Measurements from ENCODE around the gene NDE1. TPM values are rescaled to one million over a fixed set of nuclear protein-coding genes. Genes with fewer than 3 reads are reported as not detected.

NDE1 gene
- total and polyA plus RNA-seq, 2 of the 4 experiments (the other 2 are of a cell fraction), result 22.7 to 29.2 TPM

DNA sequence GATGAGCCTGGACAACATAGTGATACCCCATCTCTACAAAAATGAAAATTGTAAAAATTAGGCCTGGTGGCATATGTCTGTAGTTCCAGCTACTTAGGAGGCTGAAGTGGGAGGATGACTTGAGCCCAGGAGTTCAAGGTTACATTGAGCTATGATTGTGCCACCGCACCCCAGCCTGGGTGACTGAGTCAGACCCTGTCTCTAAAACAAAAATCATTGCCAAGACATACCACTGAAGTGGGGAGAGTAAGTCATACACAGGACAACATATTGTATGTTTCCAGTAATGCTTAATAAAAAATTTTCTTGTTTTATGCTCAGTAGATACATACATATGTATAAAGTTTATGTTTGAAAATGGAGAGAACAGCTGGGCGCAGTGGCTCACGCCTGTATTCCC, 39.2 kb downstream of the NDE1 start:
- ChIA-PET CTCF (no interaction called here), POLR2A (ENCODE audit: unreplicated experiment) (no interaction called here)
- ATAC-seq (ENCODE audit: low read depth), result peak; percentile 40
- H2AK9ac ChIP-seq (replicated peaks; ENCODE audit: low read depth, low read length, poor library complexity), result no peak overlapping the region
- H4K20me1 ChIP-seq (ENCODE audit: insufficient read depth, low read length), result no peaks in the 10 kb centered on the region; the same call in 1 of the 2 replicates
- no peak overlapping the region for H3K4me3 ChIP-seq (ENCODE audit: insufficient read depth, low read depth, low read length)
- no peak overlapping the region for H3K18ac ChIP-seq (ENCODE audit: low read depth, low read length)
- H2BK15ac ChIP-seq (ENCODE audit: low read depth, low read length), result no peak overlapping the region
- no peak overlapping the region for H2BK120ac ChIP-seq (ENCODE audit: low read depth, low read length)
- no peak overlapping the region for H2AFZ ChIP-seq (replicated peaks; ENCODE audit: low read length, poor library complexity)
- intact Hi-C loops (cut with micrococcal nuclease), result no loop called here
- H3K36me3 ChIP-seq (ENCODE audit: control insufficient read depth, insufficient read depth, low read length), result peaks cover 48% of the 10 kb centered on the region
- H3K9ac ChIP-seq (ENCODE audit: low read depth, low read length), result no peak overlapping the region
- dilution Hi-C loops (cut with HindIII; ENCODE audit: low sequenced_read_pairs, unreplicated experiment), result no loop called here
- H2BK5ac ChIP-seq (ENCODE audit: low read depth, low read length, poor library complexity, severe bottlenecking), result no peak overlapping the region
- peak overlapping the region; percentile 39; the same call in 1 of the 2 replicates for H2AK5ac ChIP-seq (ENCODE audit: low read depth, low read length)
- DNase-seq, result peak; percentile 49
- H4K91ac ChIP-seq (ENCODE audit: insufficient read depth, low read depth, low read length), result no peak overlapping the region
- H3K4me1 ChIP-seq (ENCODE audit: control insufficient read depth, insufficient read depth, low read length), result no peaks in the 10 kb centered on the region
- H3K9me3 ChIP-seq (ENCODE audit: control insufficient read depth, insufficient read depth, low read length), result no peaks in the 10 kb centered on the region
- no peak overlapping the region for H3K27ac ChIP-seq (ENCODE audit: insufficient read depth, low read length)
- TF ChIP-seq POLR2A (IDR thresholded peaks at IDR 0.05; ENCODE audit: low read depth, low read length) (no peak), CEBPB (IDR thresholded peaks at IDR 0.05; ENCODE audit: low read depth, low read length) (peak; percentile 23; the same call in 1 of the 2 replicates)
- H4K5ac ChIP-seq (ENCODE audit: low read depth, low read length), result no peak overlapping the region
- no peak overlapping the region for H3K56ac ChIP-seq (ENCODE audit: extremely low read depth, insufficient read depth, low read length)
- 0 out of 2 replicates have a peak overlapping the region, but pooled peaks have one; percentile 48 for H3K14ac ChIP-seq (replicated peaks; ENCODE audit: low read depth, low read length)
- H3K4ac ChIP-seq (ENCODE audit: low read depth, low read length), result no peak overlapping the region
- in situ Hi-C loops (cut with MboI; ENCODE audit: low sequenced_read_pairs), result no loop called here
- H2BK20ac ChIP-seq (ENCODE audit: low read depth, low read length), result no peak overlapping the region
- H4K8ac ChIP-seq (ENCODE audit: low read depth in 2 of 2, low read length in 2 of 2), result no peak overlapping the region
- H3K9me1 ChIP-seq (ENCODE audit: insufficient read depth, low read length), result no peaks in the 10 kb centered on the region; the same call in 1 of the 2 replicates
- no peak overlapping the region; the same call in 1 of the 2 replicates for H3K23ac ChIP-seq (ENCODE audit: low read depth, low read length)
- WGBS, 2 experiments (ENCODE audit: extremely low coverage in 2 of 2, insufficient read length in 1 of 2), result no CpG with 5 or more reads among the region's 3 CpGs
- H3K79me1 ChIP-seq (ENCODE audit: low read depth in 1 of 2, low read length in 2 of 2), result peaks cover 6 to 28% of the 10 kb centered on the region in 2 experiments; a peak in 3 of 4 replicates
- H3K4me2 ChIP-seq (ENCODE audit: low read depth, low read length), result no peak overlapping the region
- H3K27me3 ChIP-seq (ENCODE audit: control insufficient read depth, insufficient read depth, low read length), result no peaks in the 10 kb centered on the region
- BruUV-seq (replicated peaks), result no TSS peak

Measured in IMR-90 (cell line).